Measurements from ENCODE around the gene NAIP.
"Not testable (repeated sequence)": the region's sequence is repeated elsewhere in the genome, so short reads cannot be mapped to it uniquely, and the experiment has no call there.

NAIP gene

DNA sequence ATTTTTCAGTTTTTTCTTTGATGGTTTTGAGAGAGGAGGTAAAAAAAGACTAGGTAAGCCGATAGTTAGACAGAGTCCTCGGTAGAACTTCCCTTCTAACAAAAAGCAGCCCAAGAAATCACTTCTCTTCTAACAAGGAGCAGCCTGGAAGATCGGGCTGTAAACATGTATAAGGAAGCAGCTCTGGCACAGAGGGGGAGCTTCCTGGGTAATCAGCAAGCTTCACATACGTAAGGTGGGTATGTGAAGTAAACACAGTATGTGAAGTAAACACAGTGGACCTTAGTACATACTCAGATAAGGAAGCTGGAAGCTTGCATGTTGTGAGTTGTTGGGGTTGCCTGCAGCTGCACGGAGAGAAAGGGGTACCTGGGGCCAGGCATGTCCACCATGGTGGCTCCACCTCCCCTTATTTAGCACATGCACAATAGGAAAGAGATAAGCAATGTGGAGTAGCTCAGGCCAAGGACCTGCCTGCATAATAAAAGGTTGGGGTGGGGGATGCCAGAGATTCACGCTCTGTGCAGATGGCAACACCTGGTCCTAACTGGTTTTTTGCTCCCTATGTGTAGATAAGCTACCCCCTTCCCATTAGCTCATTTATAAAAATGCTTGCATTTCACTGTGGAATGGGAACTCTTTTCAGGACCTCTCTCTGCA, 93.3 kb downstream of the NAIP start:
- DNase-seq; intact Hi-C loops (cut with DNase I): not testable (repeated sequence)

DNA sequence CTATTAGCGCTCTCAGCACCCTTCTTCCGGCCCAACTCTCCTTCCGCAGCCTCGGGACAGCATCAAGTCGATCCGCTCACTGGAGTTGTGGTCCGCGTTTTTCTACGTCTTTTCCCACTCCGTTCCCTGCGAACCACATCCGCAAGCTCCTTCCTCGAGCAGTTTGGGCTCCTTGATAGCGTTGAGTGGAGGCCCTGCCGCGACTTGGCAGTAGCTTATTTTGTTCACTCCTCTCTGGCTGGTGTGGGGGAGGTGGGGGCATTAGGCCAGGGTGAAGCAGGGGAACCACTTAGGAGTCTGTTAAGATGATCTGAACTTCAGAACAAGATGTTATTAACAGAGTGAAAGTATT, 100.0 kb downstream of the NAIP start:
- intact Hi-C loops (cut with DNase I); DNase-seq: not testable (repeated sequence)
